ENCODE measurements around the gene MED4.
"Not testable (repeated sequence)": the region's sequence is repeated elsewhere in the genome, so short reads cannot be mapped to it uniquely, and the experiment has no call there.

The MED4 gene

DNA sequence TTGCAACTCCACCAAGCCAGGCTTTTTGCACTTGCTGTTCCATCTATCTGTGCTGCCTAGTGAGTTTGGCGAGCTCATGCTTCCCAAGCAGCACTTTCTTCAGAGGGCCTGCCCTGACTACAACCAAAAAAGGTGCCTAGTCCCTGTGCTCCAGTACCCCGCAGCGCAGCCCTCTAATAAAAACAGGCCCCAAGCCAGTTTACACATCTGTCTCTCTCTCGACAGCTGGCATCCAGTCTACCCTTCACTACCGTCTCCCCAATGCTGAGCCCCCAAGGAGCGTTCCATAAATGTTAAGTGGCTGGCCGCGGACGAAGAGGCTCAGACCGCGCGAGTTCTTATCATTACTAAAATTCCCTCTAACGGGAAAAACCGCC lies 512 bp downstream of the MED4 start:
- DNase-seq (ENCODE audit: low read depth in 2 of 2), result no peak

DNA sequence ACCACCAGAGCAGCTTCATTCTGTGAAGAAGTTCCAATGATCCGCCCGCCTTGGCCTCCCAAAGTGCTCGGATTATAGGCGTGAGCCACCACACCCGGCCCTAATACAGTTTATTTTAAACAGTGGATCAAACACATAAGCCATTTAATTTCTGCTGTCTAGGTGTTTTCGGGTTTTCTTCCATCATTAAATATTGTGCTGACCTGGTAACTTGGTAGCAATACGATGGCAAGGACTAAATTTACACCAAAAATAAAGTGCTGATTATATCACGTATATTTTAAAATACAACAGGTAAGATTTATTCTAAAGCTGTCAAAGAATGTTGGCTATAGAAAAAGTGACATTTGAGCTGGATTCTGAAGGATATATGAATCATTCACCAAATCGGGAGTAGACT lies 1.3 kb downstream of the MED4 start:
- no peak for DNase-seq (ENCODE audit: low read depth in 2 of 2)

DNA sequence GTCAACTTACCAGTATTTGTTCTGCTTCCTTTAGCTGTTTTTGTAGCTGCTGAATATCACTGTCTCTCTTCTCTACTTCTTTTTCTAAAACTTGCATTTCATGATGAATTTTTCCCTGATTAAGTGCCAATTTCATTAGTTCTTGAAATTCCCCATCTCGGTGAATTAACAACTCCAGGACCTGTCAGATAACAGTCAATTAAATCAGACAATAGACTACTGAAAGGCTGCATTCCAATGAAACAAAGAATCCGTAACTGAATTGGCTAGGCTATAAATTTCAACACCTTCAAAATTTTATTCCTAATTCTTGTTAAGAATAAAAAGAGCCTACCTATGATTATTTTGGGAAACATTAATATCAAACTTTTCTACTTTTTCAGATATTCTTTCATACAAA lies 8.6 kb downstream of the MED4 start:
- no peak for DNase-seq (ENCODE audit: low read depth in 2 of 2)

DNA sequence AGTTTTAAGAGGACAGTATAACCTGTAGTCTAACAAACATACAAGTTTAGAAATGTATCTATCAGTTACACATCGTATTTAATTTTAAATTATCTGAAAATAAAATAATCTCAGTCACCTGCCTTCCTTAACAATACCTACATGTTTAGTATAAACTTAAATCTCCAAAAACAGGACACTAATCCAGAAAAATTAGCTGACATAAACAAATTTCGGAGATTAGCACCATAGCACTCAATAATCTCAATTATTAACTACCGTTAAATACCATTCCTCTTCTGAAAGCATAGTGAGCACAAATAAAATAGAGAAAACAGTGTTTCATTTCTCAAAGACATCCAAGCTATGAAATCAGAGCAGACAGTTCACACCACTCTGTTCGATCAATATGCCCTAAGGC lies 13.2 kb downstream of the MED4 start:
- no peak for DNase-seq (ENCODE audit: low read depth in 2 of 2)

DNA sequence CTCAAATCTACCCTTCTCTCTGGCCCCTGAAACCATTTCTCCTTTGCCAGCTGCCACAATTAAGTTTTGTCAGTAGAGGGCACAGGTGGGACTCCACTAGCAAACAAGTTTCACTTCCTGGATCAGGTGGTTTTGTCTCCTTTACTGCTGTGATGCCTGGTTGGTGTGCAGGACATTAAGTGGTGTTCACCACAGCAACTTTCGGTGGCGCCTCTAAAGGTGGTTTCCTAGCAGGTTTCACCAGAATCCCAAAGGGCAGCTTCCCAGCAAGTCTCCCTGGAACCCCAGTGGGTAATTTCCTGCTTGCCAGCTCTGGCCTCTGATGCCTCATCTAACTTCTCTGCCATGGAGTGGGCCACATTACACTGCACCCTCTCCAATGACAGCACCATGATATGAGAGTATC lies 16.6 kb downstream of the MED4 start:
- DNase-seq (ENCODE audit: low read depth in 2 of 2), result no peak

DNA sequence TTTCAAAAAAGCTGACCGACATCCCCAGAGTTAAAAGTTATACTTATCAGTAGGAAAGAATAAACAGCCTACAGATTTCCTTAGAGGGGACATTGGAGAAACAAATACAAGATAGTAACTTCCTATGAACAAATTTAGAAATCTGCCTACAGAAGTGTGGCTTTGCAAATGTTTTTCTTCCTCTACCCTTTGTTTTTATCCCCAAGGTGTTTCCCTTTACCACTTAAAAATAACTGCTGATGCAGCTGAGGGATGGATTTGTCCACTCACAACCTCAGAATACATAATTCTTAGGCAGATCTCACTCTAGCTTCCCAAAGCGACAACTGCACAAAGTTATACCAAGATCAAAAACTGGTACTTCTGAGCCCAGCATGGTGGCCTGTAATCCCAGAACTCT lies 20.9 kb downstream of the MED4 start:
- no peak for DNase-seq (ENCODE audit: low read depth in 2 of 2)

DNA sequence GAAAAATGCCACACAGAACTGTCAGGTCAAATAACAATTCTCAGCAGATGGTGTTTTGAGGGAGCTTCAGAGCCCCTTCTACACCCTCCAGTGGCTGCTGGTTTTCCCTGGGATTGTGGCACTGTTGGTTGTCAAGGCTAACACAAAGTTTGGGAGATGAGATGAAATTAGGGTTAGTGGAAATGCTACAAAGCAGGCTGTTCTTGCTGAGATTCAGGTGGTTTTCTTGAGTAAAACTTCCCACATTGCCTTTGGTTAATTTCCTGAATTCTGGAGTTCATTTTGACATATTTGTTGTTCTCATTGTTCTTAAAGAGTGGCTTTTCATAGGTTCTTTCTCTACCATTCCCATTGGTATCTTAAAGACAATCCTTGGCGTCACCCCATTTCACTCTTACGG lies 22.1 kb downstream of the MED4 start:
- no peak for DNase-seq (ENCODE audit: low read depth in 2 of 2)

DNA sequence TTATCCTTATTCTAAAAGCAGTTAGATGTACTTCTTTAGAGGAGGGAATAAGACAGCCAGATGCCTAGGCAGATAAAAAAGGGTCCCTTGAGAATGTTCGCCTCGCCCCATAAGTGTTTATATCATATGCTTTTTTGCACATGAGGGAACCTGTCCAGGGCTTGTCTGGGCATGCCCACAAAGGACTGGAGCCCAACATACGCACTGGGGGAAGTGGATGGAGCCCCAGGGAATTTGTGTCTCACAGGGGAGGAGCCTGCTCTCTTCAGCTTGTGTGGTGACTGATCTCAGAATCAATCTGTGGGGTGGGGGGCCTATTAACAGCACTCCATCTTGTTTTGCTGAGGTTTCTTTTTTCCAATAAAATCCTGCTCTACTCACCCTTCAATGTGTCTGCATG lies 22.6 kb downstream of the MED4 start:
- DNase-seq (ENCODE audit: low read depth in 2 of 2), result no peak

DNA sequence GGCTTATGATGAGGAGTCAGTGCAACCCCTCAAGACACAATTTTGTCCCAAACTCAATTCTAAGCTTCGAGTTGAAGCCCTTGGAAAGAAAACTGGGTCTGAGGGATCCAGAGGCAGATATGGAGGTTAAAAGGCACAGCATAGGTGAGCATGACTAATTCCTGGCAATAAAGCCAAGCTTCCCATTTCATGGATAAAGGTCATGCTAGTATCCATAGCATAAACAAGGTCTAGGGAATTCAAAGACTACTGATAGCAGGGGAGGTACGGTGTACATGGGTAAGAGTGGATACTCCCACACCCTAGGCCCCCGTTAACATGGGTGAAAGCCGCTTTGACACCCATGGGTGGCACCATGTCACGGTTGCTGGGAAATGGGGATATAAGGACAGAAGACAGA lies 24.0 kb downstream of the MED4 start:
- DNase-seq (ENCODE audit: low read depth in 2 of 2), result no peak

DNA sequence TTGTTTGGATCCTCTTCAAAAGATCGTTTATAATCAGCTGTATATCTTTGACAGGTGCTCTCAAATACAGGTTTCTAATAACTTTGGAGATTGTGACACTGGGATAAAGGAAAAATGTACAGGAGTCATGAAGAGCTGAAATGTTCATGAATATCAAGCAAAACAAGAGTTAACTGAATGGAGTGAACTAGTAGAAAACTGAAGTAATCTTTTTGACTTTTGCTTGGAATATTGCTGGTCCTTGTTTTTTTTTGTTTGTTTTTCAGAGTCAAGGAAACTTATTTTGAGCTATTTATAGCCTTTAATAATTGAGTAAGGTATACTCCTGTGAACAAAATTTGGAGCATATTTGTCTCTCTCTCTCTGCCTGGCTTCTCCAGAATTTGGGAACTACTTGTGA lies 25.3 kb downstream of the MED4 start:
- no peak for DNase-seq (ENCODE audit: low read depth in 2 of 2)

DNA sequence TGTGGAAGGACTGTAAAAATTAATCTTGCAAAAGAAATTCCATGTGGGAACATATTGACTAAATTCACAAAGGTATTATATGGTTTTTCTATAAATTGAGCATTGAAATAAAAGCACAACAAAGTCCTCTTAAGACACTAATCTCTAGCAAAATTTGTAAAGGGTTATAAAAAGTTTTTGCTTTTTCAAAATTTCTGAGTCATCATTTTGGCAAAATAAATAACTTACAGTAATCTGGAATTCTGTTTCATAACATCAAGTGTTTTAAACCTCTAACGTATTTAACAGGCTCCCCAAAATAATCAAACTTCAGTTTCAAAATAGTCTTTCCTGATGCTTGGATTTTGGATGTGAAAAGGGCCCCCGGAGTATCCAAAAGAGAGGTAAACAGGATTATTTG lies 26.0 kb downstream of the MED4 start:
- no peak for DNase-seq (ENCODE audit: low read depth in 2 of 2)

DNA sequence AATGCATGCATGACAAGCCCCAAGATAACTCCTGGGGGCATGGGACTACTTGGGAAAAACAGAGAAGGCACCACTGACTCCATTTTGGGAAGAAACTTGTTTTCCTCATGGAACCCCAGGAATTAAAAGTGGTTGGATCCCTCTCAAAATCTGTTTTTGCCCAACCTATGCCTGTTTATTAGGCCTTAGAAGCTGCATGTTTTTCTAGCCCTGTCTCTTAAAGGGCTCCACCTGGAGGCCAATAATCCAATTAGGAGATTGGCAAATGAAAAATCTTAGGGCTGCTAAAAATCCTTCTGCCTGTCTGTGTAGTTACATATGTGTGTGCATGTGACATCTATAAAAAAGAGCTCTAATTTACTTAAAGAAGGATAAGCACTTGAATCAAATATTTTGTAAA lies 26.9 kb downstream of the MED4 start:
- DNase-seq (ENCODE audit: low read depth in 2 of 2), result no peak

DNA sequence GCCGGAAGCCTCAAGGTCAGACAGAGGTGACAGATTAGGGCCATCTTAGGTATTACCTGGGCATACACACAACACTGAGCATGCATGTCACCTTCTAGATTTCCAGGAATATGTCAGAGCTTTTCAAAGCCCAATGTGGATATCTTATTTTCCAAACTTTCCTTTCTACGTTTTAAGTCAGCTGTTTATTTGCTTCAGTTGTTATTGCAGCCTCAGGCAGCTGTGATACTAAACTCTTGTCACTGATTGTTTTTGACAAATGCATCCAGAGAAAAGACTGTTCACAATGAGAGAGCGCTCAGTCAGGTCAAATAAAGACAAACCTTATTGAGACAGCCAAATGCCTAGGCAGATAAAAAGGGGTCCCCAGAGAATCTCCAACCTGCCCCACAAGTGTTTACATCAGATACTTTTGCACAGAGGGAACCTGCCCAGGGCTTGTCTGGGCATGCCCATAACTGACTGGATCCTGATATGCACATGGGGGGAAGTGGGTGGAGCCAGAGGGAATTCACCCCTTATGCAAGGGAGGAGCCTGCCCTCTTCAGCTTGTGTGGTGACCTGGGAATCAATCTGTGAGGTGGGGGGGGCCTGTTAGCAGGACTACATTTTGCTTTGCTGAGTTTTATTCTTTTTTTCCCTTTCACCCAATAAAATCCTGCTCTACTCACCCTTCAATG lies 28.5 kb downstream of the MED4 start:
- DNase-seq (ENCODE audit: low read depth in 2 of 2), result no peak

DNA sequence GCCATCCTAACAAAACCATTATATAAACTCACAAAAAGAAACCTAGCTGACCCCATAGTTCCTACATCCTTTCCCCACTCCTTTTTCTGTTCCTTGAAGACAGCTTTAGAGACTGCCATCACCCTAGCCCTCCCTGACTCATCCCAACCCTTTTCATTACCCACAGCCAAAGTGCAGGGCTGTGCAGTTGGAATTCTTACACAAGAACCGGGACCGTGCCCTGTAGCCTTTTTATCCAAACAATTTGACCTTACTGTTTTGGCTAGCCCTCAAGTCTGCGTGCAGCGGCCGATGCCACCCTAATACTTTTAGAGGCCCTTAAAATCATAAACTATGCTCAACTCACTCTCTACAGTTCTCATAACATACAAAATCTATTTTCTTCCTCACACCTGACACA lies 35.0 kb downstream of the MED4 start:
- DNase-seq (ENCODE audit: low read depth in 2 of 2), result not testable (repeated sequence)

DNA sequence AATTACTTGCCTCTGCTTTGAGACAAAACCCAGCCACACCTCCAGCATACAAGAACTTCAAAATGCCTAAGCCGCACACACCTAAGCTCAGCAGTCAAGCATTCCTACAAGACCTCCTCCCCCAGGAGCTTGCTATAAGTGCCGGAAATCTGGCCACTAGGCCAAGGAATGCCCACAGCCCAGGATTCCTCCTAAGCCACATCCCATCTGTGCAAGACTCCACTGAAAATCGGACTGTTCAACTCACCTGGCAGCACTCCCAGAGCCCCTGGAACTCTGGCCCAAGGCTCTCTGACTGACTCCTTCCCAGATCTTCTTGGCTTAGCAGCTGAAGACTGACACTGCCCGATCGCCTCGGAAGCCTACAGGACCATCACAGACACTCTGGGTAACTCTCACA lies 36.4 kb downstream of the MED4 start:
- not testable (repeated sequence) for DNase-seq (ENCODE audit: low read depth in 2 of 2)

DNA sequence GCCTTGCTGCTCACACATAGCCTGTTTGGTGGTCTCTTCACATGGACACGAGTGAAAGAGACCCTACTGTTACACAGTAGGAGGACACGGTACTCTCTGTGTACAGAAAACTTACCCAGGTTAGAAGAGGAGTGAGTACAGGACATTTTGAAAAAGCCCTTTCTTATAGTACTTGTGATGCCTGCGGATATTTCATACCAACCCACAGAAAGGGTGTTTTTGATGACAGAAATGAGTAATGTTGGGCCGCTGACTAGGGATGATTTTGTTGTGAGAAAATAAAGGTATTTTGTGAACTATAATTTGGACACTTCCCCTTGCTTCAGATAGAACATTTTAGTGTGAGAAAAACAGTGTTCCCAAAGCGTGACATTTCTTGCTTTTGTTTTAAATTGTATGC lies 39.2 kb downstream of the MED4 start:
- DNase-seq (ENCODE audit: low read depth in 2 of 2), result no peak

DNA sequence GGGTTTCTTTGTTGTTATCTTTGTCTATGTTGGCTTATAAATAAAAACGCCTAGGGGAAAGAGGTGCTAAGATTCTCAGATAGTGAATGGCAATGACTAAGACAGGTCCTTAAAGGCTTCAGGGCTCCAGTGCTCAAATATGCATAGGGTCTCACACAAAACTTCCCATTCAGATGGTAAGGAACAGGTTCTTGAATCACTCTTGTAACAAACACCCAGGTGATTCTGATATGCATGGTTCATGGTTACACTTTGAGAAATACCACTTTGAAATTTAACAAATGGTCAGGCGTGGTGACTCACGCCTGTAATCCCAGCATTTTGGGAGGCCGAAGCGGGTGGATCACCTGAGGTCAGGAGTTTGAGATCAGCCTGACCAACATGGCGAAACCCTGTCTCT lies 40.3 kb downstream of the MED4 start:
- no peak for DNase-seq (ENCODE audit: low read depth in 2 of 2)

DNA sequence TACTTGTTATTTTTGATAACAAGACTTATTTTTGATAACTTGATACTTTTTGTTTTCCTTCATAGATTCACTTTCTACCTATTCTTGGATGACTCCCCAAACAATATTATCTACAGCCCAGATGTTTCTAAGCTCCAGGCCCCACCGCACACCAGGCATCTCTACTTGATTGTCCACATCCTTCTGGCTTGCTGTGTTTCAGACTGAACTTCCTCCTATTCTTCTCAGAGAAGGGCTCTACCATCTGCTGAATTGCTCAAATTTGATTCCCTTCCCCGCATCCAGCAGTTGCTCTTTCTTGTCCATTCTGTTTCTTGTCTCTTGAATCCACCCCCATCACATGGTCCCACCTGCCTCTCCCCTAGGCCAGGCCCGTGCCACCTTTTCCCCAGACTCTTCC lies 44.4 kb downstream of the MED4 start:
- DNase-seq (ENCODE audit: low read depth in 2 of 2), result no peak

DNA sequence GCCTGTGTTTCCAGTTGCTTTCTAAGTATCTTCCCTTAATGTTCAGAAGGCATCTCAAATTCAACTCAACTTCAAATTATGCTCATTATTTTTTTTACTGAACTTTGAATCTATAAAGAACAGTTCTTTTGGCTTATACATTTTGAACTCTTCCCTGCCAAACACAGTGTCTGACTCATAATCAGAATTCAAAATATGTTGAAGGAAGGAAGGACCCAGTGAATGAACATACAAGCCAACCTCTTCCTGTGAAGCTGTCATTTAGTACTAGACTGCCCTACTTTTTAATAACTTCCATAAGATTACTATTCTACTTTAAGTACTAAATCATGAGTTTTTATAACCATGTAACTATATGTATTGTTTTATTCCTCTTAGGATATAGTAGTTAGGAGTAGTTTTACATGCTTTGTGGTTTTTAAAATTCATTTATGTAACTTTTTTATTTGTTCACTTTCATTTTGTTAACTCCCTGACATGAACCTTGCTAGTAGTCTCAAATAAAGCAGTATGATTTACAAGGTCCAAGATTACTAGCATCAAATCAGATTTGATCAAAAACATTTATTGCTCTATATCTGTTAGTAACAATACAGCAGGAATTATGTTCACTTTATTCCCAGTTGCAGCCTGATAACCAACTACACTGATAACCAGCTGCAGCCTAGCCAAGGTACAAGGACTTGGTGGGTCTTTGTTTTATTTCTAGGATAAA lies 51.0 kb downstream of the MED4 start:
- no peak for DNase-seq (ENCODE audit: low read depth in 2 of 2)

DNA sequence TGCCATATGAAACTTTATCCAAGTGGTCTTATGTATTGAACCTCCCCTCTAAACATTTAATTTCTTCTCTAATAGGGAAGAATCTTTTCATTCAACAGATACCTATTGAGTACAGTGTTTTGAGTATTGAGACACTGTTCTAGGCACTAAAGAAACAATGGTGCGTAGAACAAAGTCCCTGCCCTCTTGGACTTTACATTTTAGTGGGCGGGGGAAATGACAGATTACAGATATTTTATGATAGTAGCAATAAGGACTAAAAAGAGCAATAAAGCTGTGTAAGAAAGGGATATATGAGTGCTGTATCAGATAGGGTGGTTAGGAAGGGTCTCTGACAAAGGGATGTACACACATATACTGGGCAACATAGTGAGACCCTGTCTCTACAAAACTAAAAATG lies 52.0 kb downstream of the MED4 start:
- no peak for DNase-seq (ENCODE audit: low read depth in 2 of 2)

DNA sequence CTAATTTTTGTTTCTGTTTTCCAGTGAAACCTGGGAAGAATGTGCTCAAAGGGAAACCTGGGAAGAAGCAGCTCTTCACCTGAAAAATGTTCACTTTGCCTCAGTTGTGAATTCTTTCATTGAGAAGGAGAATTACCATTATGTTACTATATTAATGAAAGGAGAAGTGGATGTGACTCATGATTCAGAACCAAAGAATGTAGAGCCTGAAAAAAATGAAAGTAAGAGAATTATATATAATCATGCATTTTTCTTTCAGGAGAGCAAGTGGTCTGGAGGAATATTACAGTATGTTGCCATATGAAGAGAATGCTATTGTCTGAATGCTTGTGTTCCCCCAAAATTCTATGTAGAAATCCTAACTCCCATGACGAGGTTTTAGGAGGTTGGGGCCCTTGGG lies 54.0 kb downstream of the MED4 start:
- no peak for DNase-seq (ENCODE audit: low read depth in 2 of 2)

DNA sequence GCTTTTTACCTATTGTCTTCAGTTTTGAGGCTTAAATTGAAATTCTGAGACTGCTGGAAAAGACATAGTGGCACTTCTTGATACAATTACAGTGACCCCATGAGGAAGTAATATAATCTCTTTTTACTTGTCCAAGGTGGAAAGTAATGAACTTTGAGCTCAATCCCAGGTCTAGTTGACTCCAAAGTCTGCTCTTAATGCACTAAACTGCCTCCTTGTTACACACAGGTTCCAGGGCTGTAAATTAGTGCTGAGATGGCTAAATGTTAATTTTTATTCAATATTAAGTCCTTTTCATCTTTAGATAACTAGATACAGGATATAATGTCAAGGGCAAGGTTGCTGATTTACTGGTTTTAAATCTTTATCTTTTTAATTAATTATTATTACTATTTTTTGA lies 54.9 kb downstream of the MED4 start:
- no peak for DNase-seq (ENCODE audit: low read depth in 2 of 2)

DNA sequence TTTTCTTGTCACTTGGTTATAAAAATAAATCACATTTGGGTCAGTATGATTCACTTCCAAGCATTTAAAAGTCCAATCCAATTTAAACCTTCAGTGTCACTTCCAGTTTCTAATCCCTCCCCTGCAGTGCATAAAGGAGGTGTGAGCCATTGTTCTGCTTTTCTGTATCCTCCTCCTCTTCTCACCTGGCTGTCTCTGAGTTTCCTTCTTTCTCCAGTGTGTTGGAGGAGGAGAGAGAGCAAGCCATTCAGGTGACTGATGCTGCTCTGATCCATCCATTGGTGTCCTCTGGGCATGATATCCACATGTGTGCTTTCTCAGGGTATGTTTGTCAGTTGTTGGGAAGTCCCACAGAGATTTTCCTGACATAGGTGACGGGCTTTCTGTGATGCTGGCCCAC lies 56.1 kb downstream of the MED4 start:
- DNase-seq (ENCODE audit: low read depth in 2 of 2), result no peak
